Thyroid gland (tissue), 4 donors: ENCODE results near the gene THTPA. TPM values are rescaled to one million over a fixed set of nuclear protein-coding genes. Genes with fewer than 3 reads are reported as not detected.

Source experiments
- DNase-seq, 2 donors: peaks; one replicate each; pipeline ENCODE4 v3.0.0-alpha.2; 2019
- H3K27ac ChIP-seq, 3 donors: fragments of 200-600 bp; sonication (generic); 1 replicate in 2 of 3; 2 replicates in 1 of 3; pipeline ENCODE4 v1.5.1; 2016 to 2019; ENCODE audit warnings: mild to moderate bottlenecking in 1 of 3, moderate library complexity in 1 of 3
- H3K27me3 ChIP-seq: fragments of 200-600 bp; sonication (generic); one replicate; pipeline ENCODE4 v1.5.1; 2019
- H3K36me3 ChIP-seq, 2 donors: fragments of 200-600 bp; sonication (generic); one replicate each; pipeline ENCODE4 v1.5.1; 2016 to 2019
- H3K4me1 ChIP-seq, 2 donors: fragments of 200-600 bp; sonication (generic); one replicate each; pipeline ENCODE4 v1.5.1; 2017 to 2019
- H3K4me3 ChIP-seq, 3 donors: fragments of 200-600 bp; sonication (generic); replicated peaks in 1 of 3; 1 replicate in 2 of 3; 2 replicates in 1 of 3; pipeline ENCODE4 v1.5.1; 2016; ENCODE audit warnings: mild to moderate bottlenecking in 1 of 3
- H3K9me3 ChIP-seq: fragments of 200-600 bp; sonication (generic); one replicate; pipeline ENCODE4 v1.5.1; 2017
- POLR2A ChIP-seq, 2 donors: fragments of 450-650 bp; IDR thresholded peaks; one replicate each; pipeline ENCODE4 v1.6.1; 2017; ENCODE audit warnings: antibody characterized with exemption in 2 of 2, mild to moderate bottlenecking in 2 of 2, moderate library complexity in 1 of 2
- WGBS, 2 donors: methylation state at CpG; one replicate each; pipeline ENCODE4 v1.1.5; 2017; 5-methylcytosine and 5-hydroxymethylcytosine counted together
- intact Hi-C: fragments of 100-400 bp; cut with DNase I; formaldehyde crosslinking; loops from one replicate; pipeline ENCODE4 v1.15.1; 2023
- total RNA-seq, 4 donors: library from RNA; depleted of rRNA; stranded (reverse); fragments of >200 nt; gene quantifications; one replicate each; pipeline ENCODE4 v1.2.3, GENCODE V29; 2016
- TF ChIP-seq, protein P1 (sequence below), 6 experiments: fragments of 200-600 bp in 3 of 6; fragments of 450-650 bp in 3 of 6; sonication (generic) in 3 of 6; IDR thresholded peaks; one replicate each; pipeline ENCODE4 v1.5.1; 2016 to 2019; ENCODE audit warnings: antibody characterized with exemption in 6 of 6, mild to moderate bottlenecking in 2 of 6, inconsistent platforms in 1 of 6, moderate library complexity in 1 of 6

Gene THTPA
- total RNA-seq, 4 donors from 2014 or later: 15.3 to 48.1 (median 28.3) TPM

GRCh38 chr14:23572836-23573235 is 16.8 kb downstream of the THTPA start:
- TF ChIP-seq, protein P1, sequence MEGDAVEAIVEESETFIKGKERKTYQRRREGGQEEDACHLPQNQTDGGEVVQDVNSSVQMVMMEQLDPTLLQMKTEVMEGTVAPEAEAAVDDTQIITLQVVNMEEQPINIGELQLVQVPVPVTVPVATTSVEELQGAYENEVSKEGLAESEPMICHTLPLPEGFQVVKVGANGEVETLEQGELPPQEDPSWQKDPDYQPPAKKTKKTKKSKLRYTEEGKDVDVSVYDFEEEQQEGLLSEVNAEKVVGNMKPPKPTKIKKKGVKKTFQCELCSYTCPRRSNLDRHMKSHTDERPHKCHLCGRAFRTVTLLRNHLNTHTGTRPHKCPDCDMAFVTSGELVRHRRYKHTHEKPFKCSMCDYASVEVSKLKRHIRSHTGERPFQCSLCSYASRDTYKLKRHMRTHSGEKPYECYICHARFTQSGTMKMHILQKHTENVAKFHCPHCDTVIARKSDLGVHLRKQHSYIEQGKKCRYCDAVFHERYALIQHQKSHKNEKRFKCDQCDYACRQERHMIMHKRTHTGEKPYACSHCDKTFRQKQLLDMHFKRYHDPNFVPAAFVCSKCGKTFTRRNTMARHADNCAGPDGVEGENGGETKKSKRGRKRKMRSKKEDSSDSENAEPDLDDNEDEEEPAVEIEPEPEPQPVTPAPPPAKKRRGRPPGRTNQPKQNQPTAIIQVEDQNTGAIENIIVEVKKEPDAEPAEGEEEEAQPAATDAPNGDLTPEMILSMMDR (IDR thresholded peaks at IDR 0.05): no peak
- no peak for TF ChIP-seq POLR2A (IDR thresholded peaks at IDR 0.05)
- intact Hi-C loops: no loop called here
- Histone ChIP-seq H3K36me3 (no peaks in the 10 kb centered on the region), H3K4me1 (peaks cover 6 to 20% of the 10 kb centered on the region in 2 donors), H3K4me3 (no peak overlapping the region), H3K9me3 (no peaks in the 10 kb centered on the region), H3K27ac (no peak overlapping the region), H3K27me3 (peaks cover 31% of the 10 kb centered on the region)
- DNase-seq: no peak
- 53 to 59% methylated on average over 4 of the region's 4 CpGs for WGBS, 2 donors

GRCh38 chr14:23573384-23574015 is 17.4 kb downstream of the THTPA start:
- Histone ChIP-seq H3K27me3 (peaks cover 31% of the 10 kb centered on the region), H3K4me1 (peaks cover 6 to 20% of the 10 kb centered on the region in 2 donors), H3K4me3 (no peak overlapping the region), H3K36me3 (no peaks in the 10 kb centered on the region), H3K27ac (no peak overlapping the region), H3K9me3 (no peaks in the 10 kb centered on the region)
- intact Hi-C loops: no loop called here
- 77 to 79% methylated on average over 5 of the region's 5 CpGs for WGBS, 2 donors
- DNase-seq: no peak
- no peak for TF ChIP-seq POLR2A (IDR thresholded peaks at IDR 0.05)
- TF ChIP-seq, protein P1 (IDR thresholded peaks at IDR 0.05): no peak

GRCh38 chr14:23577004-23577681 is 21.1 kb downstream of the THTPA start:
- DNase-seq: peak; percentile 37 to 41
- Histone ChIP-seq H3K36me3 (no peaks in the 10 kb centered on the region), H3K27me3 (peaks cover 31% of the 10 kb centered on the region), H3K4me3 (no peak overlapping the region), H3K4me1 (peaks cover 6 to 20% of the 10 kb centered on the region in 2 donors), H3K27ac (no peak overlapping the region), H3K9me3 (no peaks in the 10 kb centered on the region)
- intact Hi-C loops: no loop called here
- WGBS, 2 donors: 4 to 5% methylated on average over 12 to 17 of the region's 67 CpGs
- TF ChIP-seq, protein P1 (IDR thresholded peaks at IDR 0.05): no peak
- TF ChIP-seq POLR2A (IDR thresholded peaks at IDR 0.05): no peak

DNA sequence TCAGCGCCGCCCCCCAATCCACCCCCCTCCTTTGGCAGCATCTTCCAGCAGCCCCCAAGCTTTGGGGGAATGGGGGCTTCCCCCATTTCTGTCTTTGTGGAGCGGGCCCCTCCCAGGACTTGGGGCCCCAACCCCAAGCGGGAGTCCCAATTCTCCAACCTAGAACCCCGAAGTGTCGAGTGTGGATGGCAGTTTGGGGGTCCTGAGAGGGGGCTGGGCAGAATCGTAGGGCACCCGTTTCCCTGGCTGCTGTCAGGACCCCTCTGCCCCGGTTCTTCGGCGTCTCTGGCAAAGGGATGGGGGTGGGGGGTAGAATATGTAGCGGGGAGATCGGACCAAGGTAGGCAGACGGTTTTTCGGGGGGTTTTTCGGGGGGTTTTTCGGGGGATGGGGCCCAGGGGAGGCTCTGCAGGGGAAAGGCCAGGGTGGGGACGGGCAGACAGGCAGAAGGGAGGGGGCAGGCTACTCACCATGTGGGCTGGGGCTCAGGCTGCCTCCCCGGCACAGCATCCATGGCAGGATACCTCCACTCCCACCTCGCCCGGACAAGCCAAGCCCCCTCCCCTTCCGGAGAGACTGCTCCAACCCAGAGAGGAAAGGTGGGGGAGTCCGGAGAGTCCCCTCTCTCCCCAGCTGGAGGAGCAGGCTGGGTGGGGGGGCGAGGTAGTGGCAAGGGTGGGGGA is 21.8 kb downstream of the THTPA start:
- no peaks in the 10 kb centered on the region for H3K9me3 ChIP-seq
- no peak for DNase-seq
- peaks cover 6 to 20% of the 10 kb centered on the region in 2 donors for H3K4me1 ChIP-seq
- TF ChIP-seq, protein P1 (IDR thresholded peaks at IDR 0.05): no peak
- TF ChIP-seq POLR2A (IDR thresholded peaks at IDR 0.05): no peak
- WGBS, 2 donors: 3 to 5% methylated on average over 20 to 22 of the region's 24 CpGs
- no peak overlapping the region for H3K4me3 ChIP-seq
- H3K27ac ChIP-seq: no peak overlapping the region
- H3K36me3 ChIP-seq: no peaks in the 10 kb centered on the region
- intact Hi-C loops: no loop called here
- H3K27me3 ChIP-seq: peaks cover 31% of the 10 kb centered on the region
